Regular cardiac myocyte (primary cell): ENCODE results near the gene SEMA4D. TPM values are rescaled to one million over a fixed set of nuclear protein-coding genes. Genes with fewer than 3 reads are reported as not detected.

Source experiments
- total RNA-seq: library from RNA; depleted of rRNA; stranded (reverse); fragments of >200 nt; gene quantifications from 2 replicates; pipeline ENCODE4 v1.2.3, GENCODE V29; 2014

Gene SEMA4D, protein sequence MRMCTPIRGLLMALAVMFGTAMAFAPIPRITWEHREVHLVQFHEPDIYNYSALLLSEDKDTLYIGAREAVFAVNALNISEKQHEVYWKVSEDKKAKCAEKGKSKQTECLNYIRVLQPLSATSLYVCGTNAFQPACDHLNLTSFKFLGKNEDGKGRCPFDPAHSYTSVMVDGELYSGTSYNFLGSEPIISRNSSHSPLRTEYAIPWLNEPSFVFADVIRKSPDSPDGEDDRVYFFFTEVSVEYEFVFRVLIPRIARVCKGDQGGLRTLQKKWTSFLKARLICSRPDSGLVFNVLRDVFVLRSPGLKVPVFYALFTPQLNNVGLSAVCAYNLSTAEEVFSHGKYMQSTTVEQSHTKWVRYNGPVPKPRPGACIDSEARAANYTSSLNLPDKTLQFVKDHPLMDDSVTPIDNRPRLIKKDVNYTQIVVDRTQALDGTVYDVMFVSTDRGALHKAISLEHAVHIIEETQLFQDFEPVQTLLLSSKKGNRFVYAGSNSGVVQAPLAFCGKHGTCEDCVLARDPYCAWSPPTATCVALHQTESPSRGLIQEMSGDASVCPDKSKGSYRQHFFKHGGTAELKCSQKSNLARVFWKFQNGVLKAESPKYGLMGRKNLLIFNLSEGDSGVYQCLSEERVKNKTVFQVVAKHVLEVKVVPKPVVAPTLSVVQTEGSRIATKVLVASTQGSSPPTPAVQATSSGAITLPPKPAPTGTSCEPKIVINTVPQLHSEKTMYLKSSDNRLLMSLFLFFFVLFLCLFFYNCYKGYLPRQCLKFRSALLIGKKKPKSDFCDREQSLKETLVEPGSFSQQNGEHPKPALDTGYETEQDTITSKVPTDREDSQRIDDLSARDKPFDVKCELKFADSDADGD
- total RNA-seq, result 0.19 and 0.28 TPM in 2 replicates

DNA sequence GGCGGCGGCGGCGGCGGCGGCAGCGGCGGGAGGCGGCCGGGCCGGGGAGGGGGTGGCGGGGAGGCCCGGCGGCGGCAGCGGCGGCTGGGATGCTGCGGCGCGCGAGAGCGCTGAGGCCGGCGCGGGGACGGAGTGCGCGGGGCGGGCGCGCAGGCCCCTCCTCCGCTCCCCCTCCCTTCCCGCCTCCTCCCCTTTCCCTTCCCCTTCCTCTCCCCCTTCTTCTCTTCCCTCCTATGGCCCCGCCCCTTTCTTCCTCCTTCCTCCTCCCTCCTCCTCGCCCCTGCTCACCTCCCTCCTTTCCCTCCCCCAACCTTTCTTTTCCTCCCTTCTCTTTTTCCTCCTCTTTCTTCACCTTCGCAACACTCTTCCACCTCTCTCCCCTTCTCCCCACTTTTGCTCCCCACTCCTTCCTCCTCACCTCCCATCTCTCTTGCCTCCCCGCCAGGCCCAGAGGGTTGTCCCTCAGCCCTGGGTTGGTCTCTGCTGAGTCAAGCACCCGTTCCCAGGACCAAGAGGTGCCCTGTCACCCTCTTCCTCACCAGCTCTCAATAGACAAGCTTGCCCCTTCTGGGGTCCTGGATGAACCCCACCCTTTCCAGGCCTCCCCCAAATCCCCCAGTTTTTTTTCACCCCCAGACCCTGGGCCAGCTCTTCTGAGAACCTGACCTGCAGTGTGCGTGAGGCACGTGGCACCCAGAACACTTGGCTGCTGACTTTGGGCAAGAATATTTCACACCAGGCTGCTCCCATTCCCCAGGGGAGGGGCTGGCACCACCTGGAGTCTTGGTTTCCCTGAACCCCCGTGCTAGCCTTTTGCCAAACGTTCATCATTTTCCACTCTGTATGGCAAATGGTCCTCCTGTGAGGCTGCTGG is at the start of gene SEMA4D:
Gene SEMA4D, minus strand, starts transcription at position 136 of the 874 bp plus-strand sequence. CDS start 92,657 bp downstream, outside the sequence.

GRCh38 chr9:89318123-89319014 is 179.5 kb downstream of the SEMA4D start, which contains the start of gene SECISBP2:
Gene SECISBP2 (plus strand): TSS chr9:89318500. CDS start chr9:89318577, 77 bp downstream.

Other genes starting within 250 kb of the SEMA4D start
- gene CKS2, start 186.9 kb downstream of the SEMA4D start, total RNA-seq, result 77.0 and 411 TPM in 2 replicates
- 15.5 and 18.2 TPM in 2 replicates for gene SECISBP2, start 179.6 kb downstream of the SEMA4D start, total RNA-seq
- gene GADD45G, start 106.9 kb upstream of the SEMA4D start, total RNA-seq, result 0.38 and 0.56 TPM in 2 replicates